GM18505 (cell line): ENCODE results near the gene MYL1.

ENCODE experiments used
- ATAC-seq: cut with Tn5 transposase; IDR thresholded peaks from one replicate; pipeline ENCODE4 v1.9.1; 2021; ENCODE audit not compliant: unreplicated experiment
- POLR2A ChIP-seq: IDR thresholded peaks from 4 replicates; pipeline ENCODE4 v1.6.1; 2011; ENCODE audit warnings: borderline replicate concordance; ENCODE audit not compliant: insufficient read depth, insufficient read length; ENCODE audit errors: extremely low read depth

Gene MYL1

GRCh38 chr2:210302326-210302725 lies 12.6 kb downstream of the MYL1 start:
- ATAC-seq = no peak
- no peak for TF ChIP-seq POLR2A

- no peak for ATAC-seq
Measured at GRCh38 chr2:210299866-210300373, 15.1 kb downstream of the MYL1 start.

GRCh38 chr2:210288408-210288807 lies 26.6 kb downstream of the MYL1 start:
- no peak for TF ChIP-seq POLR2A
- no peak for ATAC-seq

More at GRCh38 chr2:210299866-210300373, 15.1 kb downstream of the MYL1 start:
- no peak for TF ChIP-seq POLR2A

DNA sequence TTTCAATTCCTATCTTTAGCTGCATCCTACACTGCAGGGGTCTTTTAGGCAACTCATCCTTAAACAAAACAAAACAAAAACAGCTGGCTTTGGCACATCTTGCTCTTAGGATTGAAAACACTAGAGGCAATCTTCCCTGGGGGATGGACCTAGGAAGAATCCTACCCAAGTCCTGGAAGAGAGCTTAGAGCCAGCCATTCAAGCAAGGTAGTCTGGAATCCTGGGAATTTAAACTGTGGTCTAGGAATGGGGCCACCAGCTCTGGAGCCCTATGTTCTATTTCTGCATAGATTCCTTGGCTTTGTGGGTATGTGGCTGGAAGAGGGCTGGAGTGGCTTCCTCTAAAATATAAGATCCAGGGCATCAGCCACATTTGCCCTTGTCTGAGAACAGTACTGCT lies 27.7 kb downstream of the MYL1 start:
- no peak for TF ChIP-seq POLR2A
- ATAC-seq = no peak

DNA sequence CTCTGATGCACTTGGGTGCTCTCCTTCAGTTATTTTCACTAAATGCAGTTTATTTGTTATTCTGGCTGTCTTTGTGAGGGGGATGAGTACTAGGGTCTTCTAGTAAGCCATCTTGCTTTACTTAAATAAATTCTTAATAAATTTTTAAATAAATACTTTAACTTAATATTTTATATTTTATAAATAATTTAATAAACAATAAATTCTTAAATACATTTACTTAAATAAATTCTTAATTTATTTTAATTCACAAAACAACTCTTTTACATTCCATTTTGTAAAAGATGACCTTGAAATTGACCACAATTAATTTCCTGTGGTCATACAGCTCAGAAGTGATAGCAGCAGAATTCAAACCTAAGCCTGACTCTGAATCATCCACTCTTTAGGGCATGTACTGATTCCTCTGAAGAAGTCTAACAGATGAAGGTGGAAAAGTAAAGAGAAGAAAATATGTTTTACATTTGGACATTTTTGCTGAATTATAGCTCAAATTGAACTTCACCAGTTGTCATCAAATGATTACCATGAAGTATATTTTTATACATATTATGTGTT lies 28.8 kb downstream of the MYL1 start:
- TF ChIP-seq POLR2A = no peak
- ATAC-seq = no peak

DNA sequence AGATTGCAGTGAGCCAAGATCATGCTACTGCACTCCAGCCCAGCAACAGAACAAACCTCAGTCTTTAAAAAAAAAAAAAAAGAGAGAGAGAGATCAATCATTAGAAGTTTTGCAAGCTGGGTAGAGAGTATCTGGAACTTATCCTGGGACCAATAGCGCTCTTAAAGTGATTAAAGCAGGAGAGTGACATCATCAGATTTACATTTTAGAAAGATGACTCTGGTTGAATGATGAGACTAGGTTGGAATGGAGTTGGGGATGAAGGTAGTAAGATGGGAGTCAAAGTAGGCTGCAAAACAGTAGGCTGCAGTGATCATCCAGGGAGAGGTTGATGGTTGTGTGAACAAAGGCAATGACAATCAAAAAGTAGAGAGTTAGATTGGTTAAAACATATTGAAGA lies 37.8 kb downstream of the MYL1 start:
- no peak for TF ChIP-seq POLR2A
- ATAC-seq = no peak

GRCh38 chr2:210271300-210271699 lies 43.7 kb downstream of the MYL1 start:
- TF ChIP-seq POLR2A = no peak
- no peak for ATAC-seq

DNA sequence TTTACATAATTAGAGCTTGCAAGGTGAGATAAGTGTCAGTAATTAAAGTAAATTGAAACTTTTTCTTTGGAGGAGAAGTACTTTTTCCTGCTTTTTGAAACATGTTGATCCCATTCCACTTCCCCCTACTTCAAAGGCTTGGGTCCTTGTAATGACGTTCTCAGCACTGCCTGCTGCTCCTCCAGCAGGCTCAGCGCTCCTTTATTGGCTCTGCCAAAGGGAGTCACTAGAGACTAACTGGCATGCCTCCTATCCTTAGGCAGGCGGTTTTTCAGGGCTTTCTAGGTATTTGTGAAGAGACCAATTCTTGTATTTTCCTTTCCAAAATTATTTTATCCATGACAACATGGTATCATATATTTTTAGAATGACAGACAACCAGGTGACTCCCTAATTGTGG lies 45.8 kb downstream of the MYL1 start:
- ATAC-seq = no peak
- TF ChIP-seq POLR2A = no peak

DNA sequence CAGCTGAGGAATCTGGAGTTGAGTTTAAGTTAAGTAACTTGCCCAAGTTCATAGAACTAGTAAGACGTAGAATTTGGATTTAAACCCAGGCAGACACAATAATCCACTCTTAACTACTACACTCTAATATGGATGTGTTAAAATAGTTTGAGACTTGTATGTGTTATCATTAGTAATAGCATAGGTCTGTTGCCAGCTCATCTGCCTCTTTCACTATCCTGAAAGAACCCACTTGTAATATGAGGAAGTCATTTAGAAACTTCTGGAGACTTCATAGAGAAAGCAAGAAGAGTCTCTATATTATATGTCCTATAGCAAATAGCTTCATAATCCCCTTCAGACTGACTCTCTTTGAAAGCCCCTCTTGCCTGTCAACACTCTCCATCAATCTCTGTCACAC lies 46.7 kb downstream of the MYL1 start:
- TF ChIP-seq POLR2A = no peak
- no peak for ATAC-seq

DNA sequence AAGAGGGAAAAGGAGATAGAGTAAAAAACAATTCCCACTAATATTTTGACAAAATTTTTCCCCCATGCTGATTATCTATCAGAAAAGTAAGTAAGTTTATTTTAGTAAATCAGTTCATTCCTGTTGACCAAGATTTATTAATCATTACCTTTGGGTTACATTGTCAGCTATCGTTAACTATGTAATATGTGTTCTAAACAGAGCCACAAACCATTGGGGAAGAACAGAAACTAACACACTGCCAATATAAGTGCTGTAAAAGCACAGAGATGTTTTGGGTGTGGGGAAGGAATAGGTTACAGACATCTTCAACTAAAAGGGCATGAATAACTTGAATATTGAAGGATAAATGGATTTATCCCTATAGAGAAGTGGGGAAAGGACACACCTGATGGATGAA lies 47.3 kb downstream of the MYL1 start:
- ATAC-seq = no peak
- TF ChIP-seq POLR2A = no peak

- no peak for TF ChIP-seq POLR2A
- no peak for ATAC-seq
Measured at GRCh38 chr2:210264282-210264681, 50.7 kb downstream of the MYL1 start.

DNA sequence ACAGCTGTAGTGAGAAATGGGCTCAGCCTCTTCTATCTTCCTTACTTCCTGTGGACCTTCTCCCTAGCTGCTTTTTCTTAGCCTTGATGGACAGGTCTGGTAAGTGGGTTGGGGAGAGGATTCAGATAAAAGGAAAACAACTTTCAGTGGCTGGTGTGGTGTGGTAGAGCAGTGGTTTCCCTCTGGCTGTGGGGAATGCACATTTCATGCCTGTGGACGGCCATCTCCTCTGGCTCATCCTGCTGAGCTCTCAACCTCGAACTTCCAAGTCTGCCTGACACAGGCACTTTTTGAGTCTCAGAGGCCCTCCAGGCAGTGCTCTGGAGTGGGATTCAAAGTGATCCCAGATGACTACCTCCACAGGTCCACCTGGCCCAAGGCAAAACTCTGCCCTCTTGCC lies 51.1 kb downstream of the MYL1 start:
- TF ChIP-seq POLR2A = no peak
- no peak for ATAC-seq

DNA sequence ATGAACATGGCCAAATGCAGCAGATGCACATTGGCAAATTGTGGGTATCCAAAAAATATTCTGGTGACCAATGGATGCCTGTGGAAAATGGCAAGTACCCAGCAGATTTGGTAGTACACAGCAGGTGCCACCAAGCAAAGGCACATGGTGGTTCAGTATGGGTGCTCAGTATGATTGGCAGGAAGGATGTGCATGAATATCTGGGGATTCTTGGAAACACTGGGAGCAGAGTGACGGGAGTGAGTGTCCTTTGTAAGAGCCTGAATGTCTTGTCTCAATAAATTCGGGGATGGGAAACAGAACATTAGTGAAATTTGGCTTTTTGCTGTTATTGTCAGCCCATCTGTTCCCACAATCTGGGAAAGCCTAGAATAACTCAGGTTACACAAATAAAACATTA lies 52.9 kb downstream of the MYL1 start:
- no peak for TF ChIP-seq POLR2A
- ATAC-seq = no peak

- no peak for ATAC-seq
- TF ChIP-seq POLR2A = no peak
Measured at GRCh38 chr2:210259687-210260086, 55.3 kb downstream of the MYL1 start.
